NCI-H2029 treated with DMSO at 0.1 percent for 48 hours (cell line): ENCODE results near the gene RABGAP1.

Experiments
- DNase-seq: peaks from one replicate; lab custom pipeline; 2025; lab: John Stamatoyannopoulos, UW

The RABGAP1 gene

GRCh38 chr9:123084256-123084655, 143.4 kb downstream of the RABGAP1 start:
- DNase-seq: no peak

DNA sequence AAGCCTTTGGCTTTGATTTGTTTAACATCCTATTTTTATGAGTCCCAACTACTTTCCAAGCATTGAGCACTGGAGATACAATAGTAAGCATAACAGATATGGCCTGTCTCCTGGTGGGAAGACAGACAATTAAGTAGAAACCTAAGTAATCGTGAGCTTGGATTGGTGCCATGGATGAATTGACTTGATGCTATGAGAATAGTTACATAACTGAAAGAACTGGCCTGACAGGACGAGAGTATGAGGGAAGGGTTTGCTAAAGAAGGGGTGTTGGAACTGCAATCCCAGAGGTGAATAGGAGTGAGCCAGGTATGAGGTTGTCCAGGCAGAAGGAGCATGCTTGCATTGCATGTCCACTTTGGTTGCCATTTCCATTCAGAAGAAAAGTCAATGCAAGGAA, 145.1 kb downstream of the RABGAP1 start:
- no peak for DNase-seq

DNA sequence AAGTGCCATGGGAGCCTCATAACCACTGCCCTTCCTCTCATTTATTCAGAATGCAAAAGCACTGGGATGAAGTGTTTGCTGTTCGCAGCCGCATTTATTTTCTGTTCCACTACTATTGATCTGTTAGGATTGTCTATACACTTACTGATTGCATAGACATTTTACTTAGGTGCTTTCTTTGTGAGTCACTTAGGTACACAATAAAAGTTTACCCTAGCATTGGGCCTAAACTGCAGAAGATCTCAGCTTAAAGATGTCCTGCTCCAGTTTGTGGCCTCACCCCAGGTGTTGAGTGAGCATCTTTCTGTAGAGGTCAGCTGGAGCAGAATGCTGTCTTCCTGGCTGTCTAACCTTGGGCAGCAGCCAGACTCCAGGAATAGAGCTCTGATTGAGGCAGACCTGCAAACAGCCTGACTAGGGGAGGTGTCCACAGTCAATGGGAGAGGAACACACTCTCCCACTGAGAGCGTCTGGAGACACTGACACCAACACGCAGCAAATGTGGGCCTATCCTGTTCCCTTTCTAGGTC, 146.6 kb downstream of the RABGAP1 start:
- DNase-seq: no peak

DNA sequence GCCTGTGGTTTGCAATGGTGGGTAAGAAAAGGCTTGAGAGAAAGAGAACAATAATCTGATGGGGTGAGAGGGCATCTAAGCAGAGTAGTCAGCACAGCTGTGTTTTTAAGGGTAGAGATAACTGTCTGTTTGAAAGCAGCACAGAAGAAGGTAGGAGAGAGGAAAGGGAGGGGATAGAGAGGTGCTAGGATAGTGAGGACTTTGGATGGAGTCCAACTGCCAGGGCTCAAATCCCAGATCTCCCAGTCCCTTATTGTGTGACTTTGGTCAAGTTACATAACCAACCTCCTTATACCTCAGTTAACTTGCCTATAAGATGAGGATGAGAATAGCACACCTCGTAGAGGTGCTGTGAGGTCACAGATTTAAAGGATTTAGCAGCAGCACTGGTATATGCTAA, 148.2 kb downstream of the RABGAP1 start:
- DNase-seq: no peak

- DNase-seq: no peak
Measured at GRCh38 chr9:123089790-123090189, 149.0 kb downstream of the RABGAP1 start.

DNA sequence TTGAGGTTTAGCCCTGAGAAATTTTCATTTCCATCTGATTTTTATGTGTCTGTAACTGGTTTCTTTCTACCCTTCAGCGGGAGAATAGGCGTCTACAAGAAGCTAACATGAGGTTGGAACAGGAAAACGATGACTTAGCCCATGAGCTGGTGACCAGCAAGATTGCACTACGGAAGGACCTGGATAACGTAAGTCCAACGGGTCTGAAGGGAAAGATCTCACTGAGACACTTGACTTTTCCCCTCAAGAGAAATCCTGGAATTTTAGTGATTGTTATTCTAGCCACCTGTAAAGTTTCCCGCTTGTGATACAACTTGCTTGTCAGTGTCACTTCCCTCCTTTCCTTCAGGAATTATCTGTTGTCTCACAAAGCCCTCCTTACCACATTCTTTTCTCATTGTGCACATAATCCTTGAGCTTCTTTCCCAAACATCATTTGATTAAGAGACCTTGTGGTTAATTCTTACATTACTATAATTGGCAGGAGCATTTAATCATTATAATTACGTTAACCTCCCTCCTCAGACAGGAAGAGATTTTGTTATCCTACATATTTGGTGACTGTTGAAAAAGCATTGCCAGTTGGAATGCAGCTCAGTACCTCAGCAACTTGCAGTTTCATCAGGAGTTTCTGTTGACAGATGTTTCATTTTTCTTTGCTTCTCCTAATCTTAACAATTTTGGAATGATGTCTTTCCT, 149.5 kb downstream of the RABGAP1 start:
- DNase-seq: no peak

GRCh38 chr9:123090956-123091355, 150.1 kb downstream of the RABGAP1 start:
- no peak for DNase-seq

DNA sequence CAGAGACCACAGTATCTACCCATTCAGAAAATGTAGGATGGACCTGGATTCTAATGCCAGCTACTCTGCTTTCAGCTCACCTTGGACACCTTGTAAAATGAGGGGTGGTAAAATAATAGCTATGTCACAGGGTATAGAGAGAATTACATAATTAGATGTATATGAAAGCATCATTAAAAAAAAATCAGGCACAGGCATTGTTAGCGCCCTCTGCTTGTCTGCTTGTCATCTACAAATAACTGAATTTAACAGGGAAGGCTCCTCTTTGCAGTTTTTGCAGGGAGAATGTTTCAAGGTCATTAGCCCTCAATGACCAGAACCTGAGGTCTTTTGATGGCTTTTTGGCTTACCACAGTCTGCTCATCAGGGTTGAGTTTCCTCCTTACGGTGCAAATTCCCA, 150.6 kb downstream of the RABGAP1 start:
- no peak for DNase-seq

DNA sequence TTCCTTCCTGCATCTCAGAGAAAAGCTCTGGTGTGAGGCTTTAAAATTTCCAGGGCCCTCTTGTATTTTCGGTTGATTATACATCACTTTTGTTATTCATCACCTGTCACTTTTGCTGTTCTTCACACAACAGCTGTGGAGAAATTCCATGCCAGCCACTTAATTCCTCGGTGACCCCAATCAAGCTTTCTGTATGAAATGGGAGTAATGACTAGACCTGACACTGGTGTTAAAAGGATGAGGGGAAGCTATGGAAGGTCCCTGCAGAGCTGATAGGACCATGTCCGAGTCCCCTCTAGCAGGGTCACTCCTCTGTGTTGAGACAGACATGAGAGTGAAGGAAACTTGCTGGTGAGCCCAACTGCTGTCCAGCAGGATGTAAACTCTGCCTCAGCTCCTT, 152.3 kb downstream of the RABGAP1 start:
- DNase-seq: no peak

DNA sequence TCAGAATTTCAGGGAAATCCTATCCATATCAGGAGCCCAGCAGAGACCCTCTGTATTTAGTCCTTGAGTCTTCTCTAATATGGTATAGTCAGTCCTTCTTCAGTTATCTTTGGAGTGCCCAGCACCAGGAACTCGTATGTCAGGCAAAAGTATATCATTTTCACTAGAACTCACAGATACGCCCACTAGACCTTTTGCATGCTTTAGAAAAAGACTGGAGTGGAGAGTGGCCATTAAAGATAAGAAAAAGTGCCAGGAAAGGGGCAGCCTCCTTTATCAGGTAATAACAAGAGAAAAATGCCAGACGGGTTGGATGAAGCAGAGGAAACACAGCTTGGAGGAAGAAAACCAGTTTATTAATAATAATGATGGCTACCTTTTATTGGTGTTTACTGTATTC, 156.2 kb downstream of the RABGAP1 start:
- no peak for DNase-seq

GRCh38 chr9:123097430-123098095, 156.7 kb downstream of the RABGAP1 start:
- no peak for DNase-seq

- no peak for DNase-seq
Measured at GRCh38 chr9:123098096-123098459, 157.3 kb downstream of the RABGAP1 start.

GRCh38 chr9:123099042-123099441, 158.2 kb downstream of the RABGAP1 start:
- no peak for DNase-seq

DNA sequence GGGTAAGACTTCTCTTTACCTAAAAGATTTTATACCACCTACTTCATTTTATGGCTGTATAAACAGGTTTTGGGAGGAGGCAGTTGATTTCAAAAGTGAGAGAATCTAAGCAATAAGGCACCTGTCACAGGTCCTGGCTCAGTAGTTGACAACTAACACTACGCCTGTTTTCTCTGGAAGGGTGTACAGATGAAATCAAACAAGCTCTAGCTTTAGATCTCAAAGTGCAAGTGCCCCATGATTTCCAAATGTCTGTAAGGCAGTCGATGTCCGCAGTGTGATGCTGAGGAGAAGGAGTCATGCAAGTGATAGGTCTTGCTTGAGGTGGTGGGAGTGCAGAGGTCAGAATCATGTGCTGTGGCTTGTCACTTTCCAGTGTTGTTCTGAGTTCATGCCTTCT, 158.7 kb downstream of the RABGAP1 start:
- DNase-seq: no peak

DNA sequence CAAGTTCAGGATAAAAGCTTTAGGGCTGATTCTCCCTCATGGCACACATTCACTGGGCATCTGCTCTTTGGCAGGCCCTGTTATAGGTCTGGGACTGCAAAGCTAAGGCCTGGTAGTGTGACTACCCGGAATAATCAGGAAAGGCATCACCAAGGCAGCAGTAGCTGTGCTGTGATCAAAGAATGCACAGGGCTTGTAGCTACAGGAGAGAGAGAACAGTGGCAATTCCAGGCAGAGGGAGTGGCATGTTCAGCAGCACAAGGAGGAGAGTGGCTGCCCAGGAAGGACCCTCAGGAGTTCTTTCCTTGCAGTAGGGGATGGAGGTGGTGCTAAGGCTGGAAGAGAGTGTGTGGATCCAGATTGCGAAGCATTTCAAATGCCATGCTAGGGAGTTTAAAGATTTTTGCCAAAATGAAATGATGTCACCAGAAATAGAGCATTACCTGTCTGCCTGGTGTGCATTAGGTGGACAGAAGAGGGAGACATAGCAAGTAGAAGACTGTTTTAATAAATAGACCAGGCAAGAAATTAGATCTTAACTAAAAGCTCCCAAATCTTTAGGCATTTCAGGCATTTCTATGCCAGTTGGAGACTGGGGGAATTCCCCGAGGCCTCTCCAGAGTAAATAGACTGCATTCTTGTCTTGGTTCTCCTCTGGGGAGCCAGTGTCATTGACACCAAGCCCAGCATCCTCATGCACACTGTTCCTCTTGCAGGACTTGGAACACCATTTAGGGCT, 161.7 kb downstream of the RABGAP1 start:
- DNase-seq: no peak

- no peak for DNase-seq
Measured at GRCh38 chr9:123104807-123105206, 164.0 kb downstream of the RABGAP1 start.

- DNase-seq: no peak
Measured at GRCh38 chr9:123105490-123105889, 164.7 kb downstream of the RABGAP1 start.

DNA sequence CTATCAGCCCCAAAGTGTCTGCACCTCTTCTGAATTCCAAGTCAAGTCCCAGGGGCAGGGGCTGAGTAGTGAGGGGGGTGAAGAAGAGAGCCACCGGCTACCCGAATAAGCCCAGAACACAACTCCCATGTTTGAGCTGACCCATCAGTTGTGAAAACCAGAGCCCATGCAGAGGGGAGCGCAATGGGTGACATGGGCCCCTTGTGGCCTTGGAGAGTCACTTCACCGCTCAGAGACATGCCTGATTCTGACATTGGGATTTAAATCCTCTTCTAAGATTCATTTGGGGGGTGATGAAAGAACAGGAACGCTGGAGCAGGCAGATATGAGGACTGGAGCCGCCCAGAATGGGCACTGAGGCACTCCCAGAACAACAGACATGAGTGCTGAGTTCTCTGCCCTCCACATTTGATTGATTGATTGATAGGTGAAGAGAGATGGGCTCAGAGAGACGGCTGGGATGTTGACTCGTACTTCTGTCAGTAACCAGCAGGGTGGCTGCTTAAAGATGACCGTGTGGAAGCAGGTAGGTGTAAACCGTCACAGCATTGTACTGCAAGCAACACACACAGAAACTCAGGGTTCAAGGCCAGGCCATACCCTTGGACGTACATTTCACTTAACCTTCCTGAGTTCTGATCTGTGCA, 166.9 kb downstream of the RABGAP1 start:
- DNase-seq: no peak

DNA sequence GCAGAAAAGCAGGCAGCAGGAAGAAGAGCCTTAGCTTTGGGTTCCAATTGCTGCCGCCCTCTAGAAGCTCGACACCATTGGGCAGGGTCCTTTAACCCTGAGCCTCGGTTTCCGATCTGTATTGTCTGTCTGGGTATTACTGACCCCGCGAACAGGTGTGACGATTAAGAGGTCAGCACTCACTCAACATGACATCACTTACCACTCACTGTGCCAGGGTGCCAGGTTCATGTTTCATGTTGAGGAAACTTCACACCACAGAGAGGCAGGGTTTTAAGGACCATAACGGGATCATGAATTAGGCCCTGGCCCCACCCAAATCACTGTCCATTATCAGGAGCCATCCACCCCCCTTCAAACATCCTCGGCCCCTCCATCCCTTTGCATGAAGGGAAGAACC, 168.2 kb downstream of the RABGAP1 start:
- no peak for DNase-seq

DNA sequence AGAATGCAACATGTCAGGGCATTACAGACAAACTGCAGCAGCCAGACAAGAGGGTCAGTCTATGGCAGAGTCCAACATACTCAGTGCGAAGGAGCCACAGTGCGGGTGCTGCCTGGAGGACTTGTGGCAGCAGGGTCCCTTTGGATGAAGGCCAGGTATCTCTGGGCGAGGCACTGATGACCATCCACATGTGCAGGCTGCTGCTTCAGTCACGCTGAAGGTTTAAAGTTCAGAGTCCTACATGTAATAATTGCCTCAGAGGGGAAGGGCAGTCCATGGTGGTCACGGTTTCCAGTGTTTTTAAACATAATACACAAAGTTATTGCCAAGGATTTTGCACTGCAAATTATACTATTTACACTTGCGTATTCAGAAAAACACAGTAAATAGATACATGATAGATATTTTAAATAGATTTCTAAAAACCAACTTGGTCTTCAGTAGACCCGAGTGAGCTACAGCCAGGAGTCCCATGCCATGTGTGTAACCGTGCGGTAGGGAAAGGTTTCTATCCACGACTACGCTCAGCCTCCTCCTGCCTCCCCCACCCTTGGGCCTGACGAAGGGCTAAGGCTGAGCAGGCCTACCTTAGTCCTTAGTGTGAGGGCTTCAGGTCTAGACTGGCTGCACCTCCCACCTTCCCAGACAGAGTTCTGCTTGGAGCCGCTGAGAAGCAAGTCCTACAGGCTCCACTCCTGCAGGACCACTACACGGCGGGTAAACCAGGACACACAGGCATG, 168.9 kb downstream of the RABGAP1 start:
- DNase-seq: no peak

- DNase-seq: no peak
Measured at GRCh38 chr9:123111427-123112014, 170.7 kb downstream of the RABGAP1 start.
